SIG-M5 (cell line): ENCODE measurements around the gene IGSF5.

Experiments
- DNase-seq: peaks from one replicate; lab custom pipeline; 2025; lab: John Stamatoyannopoulos, UW

IGSF5 gene

GRCh38 chr21:39834543-39834942, 89.6 kb downstream of the IGSF5 start:
- no peak for DNase-seq

GRCh38 chr21:39837861-39838359, 92.9 kb downstream of the IGSF5 start:
- no peak for DNase-seq

GRCh38 chr21:39840373-39841097, 95.6 kb downstream of the IGSF5 start:
- no peak for DNase-seq

DNA sequence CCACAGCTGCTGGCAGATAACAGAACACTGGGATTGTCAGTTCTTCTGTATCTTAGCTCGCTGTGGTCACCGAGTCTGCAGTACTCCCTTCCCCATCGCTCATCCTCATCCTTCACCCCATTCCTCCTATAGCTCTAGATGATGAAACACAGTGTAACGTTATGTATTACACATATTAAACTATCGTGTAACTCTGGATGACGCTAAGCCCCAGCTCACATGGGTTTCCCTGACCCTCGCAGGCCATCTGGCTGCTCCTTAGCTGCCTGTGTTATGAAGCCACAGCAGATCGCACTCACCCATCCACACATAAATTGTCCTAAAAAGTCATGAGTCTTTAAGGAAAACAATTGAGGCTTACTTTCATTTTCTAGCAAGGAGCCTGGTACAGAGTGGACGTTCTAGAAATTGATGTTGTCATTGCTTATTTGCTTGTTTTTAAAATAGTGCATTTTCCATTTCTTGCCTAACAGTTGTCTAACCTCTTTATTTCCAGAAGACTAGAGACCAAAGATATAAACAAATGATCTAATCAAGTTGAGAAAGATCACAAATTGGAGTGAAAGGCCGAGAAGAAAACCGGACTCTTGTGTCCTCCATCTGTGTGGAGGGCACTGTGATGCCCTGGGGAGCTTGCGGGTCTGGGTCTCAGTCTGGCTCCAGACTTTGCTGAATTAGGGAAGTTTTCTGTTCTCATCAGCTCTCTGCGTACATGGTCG, 97.9 kb downstream of the IGSF5 start:
- no peak for DNase-seq

GRCh38 chr21:39843483-39843882, 98.5 kb downstream of the IGSF5 start:
- no peak for DNase-seq

DNA sequence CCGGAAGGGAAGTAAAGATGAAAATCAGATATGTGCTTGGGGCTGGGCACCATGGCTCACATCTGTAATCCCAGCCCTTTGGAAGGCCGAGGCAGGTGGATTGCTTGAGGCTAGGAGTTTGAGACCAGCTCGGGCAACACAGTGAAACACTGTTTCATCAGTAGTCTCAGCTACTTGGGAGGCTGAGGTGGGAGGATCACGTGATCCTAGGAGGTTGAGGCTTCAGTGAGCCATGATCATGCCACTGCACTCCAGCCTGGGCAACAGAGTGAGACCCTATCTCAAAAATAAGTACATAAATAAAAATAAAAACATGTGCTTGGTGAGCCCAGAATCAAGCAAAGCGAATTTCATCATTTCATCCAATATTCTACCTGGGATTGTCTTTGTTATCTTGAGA, 98.9 kb downstream of the IGSF5 start:
- no peak for DNase-seq

DNA sequence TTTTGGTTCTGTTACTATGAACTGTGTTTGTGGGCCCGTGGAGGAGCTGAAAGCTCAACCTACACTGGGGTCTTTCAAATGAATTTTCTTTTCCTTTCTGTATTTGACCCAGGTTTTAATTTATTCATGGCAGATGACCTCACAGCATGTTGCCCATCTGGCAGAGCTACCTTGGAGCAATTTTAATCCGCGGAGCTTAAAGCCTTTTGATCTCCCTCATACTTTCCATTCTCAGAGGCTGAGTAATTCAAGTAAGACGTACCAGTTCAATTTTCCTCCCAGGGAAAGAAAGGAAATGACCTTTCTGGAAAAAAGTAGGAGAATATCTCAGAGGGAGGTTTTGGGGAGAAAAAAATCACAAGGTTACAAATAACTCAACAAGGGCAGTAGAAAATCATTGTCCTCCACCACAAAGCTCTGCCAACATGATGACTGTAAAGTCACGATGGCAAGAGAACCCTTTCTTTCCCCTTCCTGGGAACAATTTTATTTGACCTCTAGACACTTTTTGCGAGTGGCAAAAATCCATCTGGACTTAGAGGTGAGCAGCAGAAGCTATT, 100.7 kb downstream of the IGSF5 start:
- DNase-seq = no peak

GRCh38 chr21:39847877-39848276, 102.9 kb downstream of the IGSF5 start:
- DNase-seq = no peak

DNA sequence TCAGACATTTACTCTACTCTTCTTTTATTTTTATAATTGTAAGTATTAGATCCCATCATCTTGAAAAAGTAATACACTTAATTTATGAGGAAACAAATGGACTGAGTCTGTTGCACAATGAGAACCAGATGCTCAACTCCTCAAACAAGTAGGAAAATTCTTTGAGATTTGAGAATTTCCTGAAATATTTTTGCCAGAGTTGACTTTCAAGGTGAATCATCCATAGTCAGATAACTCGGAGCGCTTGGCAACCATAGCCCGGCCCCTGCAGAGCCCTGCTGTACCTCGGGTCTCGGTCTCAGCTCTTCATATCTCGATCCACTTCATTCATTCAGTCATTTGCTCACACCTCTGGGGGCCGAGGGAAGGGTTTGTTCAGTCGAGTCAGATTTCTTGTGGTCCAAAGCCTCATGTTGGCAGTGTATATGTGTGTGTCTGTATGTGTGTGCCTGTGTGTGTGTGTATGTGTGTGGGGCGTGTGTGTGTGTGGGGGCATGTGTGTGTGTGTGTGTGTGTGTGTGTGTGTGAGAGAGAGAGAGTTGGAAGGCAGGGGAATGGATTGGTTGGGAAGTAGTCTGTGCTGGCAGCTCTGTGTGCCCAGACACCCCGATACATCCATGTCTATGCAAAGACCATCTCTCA, 104.2 kb downstream of the IGSF5 start:
- DNase-seq = no peak

GRCh38 chr21:39850333-39850732, 105.3 kb downstream of the IGSF5 start:
- no peak for DNase-seq

GRCh38 chr21:39851002-39851618, 106.1 kb downstream of the IGSF5 start:
- no peak for DNase-seq
